VCaP (cell line): ENCODE data around the gene CDKN2AIPNL.

Experiments
- H3K27ac ChIP-seq: fragments of 450-650 bp; 2 replicates; pipeline ENCODE4 v1.5.1; 2017
- TF ChIP-seq, protein P1 (sequence below): fragments of 450-650 bp; conservative IDR thresholded peaks from 2 replicates; pipeline ENCODE4 v1.5.1; 2017; ENCODE audit warnings: mild to moderate bottlenecking, moderate library complexity

The CDKN2AIPNL gene

DNA sequence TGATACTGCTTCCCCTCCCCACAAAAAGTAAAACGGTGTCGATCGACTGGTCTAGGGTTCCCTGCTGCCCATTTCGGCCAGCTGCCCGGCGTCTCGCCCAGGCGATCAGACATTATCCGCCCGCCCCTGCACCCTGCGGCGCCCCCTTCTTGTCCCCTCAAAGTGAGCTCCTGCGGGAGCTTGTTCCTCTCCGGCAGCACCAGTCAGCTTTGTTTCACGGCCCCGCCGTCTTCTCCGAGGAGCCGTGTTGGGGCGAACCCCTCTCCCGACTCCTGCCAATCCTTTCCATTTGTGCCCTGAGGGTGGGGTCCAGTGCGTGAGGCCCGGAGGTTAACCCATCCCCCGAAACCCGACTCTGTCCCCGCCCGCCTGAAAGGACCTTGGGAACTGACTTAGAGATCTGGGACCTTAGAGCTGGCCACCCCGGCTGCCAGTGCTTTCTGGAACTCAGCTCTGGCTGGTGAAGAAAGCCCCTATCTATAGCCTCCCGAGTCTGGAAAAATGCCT is 39.8 kb downstream of the CDKN2AIPNL start:
- H3K27ac ChIP-seq, result peak overlapping the region; percentile 93
- TF ChIP-seq, protein P1, sequence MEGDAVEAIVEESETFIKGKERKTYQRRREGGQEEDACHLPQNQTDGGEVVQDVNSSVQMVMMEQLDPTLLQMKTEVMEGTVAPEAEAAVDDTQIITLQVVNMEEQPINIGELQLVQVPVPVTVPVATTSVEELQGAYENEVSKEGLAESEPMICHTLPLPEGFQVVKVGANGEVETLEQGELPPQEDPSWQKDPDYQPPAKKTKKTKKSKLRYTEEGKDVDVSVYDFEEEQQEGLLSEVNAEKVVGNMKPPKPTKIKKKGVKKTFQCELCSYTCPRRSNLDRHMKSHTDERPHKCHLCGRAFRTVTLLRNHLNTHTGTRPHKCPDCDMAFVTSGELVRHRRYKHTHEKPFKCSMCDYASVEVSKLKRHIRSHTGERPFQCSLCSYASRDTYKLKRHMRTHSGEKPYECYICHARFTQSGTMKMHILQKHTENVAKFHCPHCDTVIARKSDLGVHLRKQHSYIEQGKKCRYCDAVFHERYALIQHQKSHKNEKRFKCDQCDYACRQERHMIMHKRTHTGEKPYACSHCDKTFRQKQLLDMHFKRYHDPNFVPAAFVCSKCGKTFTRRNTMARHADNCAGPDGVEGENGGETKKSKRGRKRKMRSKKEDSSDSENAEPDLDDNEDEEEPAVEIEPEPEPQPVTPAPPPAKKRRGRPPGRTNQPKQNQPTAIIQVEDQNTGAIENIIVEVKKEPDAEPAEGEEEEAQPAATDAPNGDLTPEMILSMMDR, result no peak

GRCh38 chr5:134370871-134371833 is 40.5 kb downstream of the CDKN2AIPNL start, which contains the start of gene UBE2B:
Gene UBE2B, plus strand, starts transcription at chr5:134371569. Its CDS starts 27 bp downstream, at chr5:134371596.
- peak within 1 kb of the TSS; percentile 93 for H3K27ac ChIP-seq
- TF ChIP-seq, protein P1, result no peak

- TF ChIP-seq, protein P1, result no peak
- H3K27ac ChIP-seq, result peak overlapping the region; percentile 93
Observed at GRCh38 chr5:134370311-134370870, 41.3 kb downstream of the CDKN2AIPNL start.

- TF ChIP-seq, protein P1, result no peak
Observed at GRCh38 chr5:134365604-134366003, 46.1 kb downstream of the CDKN2AIPNL start.

DNA sequence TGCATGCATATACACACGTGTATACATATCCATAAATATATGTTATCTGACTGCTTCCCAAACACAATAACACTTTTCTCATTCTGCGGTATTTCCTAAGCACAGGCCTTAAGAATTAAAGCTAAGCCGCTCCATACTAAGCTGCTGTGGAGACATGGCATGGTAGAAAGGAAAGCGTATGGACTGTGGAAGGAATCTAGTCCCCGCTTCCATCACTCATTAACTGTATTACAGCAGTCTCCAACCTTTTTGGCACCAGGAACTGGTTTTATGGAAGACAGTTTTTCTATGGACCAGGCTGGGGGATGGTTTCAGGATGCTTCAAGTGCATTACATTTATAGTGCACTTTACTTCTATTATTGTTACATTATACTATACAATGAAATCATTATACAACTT is 56.0 kb downstream of the CDKN2AIPNL start:
- TF ChIP-seq, protein P1, result no peak
- no peak overlapping the region for H3K27ac ChIP-seq

More at GRCh38 chr5:134365604-134366003, 46.1 kb downstream of the CDKN2AIPNL start:
- peak overlapping the region; percentile 68; the same call in 1 of the 2 replicates for H3K27ac ChIP-seq
